GM18498 (cell line): ENCODE data around the gene COBLL1.

Experiments used
- ATAC-seq: cut with Tn5 transposase; IDR thresholded peaks from one replicate; pipeline ENCODE4 v1.9.1; 2021; ENCODE audit warnings: mild to moderate bottlenecking, moderate library complexity; ENCODE audit not compliant: unreplicated experiment

COBLL1 gene

GRCh38 chr2:164821338-164821737 lies 20.3 kb downstream of the COBLL1 start:
- ATAC-seq = no peak

GRCh38 chr2:164818149-164819136 lies 23.2 kb downstream of the COBLL1 start:
- no peak for ATAC-seq

GRCh38 chr2:164816900-164817299 lies 24.7 kb downstream of the COBLL1 start:
- ATAC-seq = no peak

GRCh38 chr2:164816046-164816445 lies 25.6 kb downstream of the COBLL1 start:
- no peak for ATAC-seq

DNA sequence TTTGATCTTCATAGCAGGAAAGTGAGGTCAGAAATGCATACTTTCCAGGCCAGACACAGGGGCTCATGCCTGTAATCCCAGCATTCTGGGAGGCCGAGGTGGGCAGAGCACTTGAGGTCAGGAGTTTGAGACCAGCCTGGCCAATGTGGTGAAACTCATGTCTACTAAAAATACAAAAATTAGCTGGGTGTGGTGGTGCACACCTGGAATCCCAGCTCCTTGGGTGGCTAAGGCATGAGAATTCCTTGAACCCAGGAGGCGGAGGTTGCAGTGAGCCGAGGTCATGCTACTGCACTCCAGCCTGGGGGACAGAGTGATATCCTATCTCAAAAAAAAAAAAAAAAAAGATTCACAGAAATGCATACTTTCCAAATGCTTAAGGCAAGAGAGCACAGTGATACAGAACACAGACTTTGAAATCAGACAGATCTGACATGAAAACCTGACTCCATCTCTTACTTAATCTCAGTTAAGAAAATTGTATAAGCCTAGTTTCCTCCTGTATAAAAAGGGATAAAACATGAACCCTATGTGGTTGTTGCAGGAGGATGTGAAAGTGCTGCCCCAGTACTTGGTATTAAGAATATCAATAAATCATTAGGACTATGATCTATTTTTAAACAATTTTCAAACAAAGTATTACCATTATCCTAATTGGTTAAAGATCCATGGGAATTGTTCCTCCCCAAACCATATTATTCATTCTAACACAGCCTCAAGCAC lies 26.4 kb downstream of the COBLL1 start:
- ATAC-seq = no peak

GRCh38 chr2:164813535-164813934 lies 28.1 kb downstream of the COBLL1 start:
- no peak for ATAC-seq

GRCh38 chr2:164812378-164812777 lies 29.2 kb downstream of the COBLL1 start:
- ATAC-seq = no peak

GRCh38 chr2:164811819-164812218 lies 29.8 kb downstream of the COBLL1 start:
- no peak for ATAC-seq

- no peak for ATAC-seq
Observed at GRCh38 chr2:164810843-164811242, 30.8 kb downstream of the COBLL1 start.

- ATAC-seq = no peak
Observed at GRCh38 chr2:164808776-164809175, 32.8 kb downstream of the COBLL1 start.

- no peak for ATAC-seq
Observed at GRCh38 chr2:164803776-164804466, 37.7 kb downstream of the COBLL1 start.

DNA sequence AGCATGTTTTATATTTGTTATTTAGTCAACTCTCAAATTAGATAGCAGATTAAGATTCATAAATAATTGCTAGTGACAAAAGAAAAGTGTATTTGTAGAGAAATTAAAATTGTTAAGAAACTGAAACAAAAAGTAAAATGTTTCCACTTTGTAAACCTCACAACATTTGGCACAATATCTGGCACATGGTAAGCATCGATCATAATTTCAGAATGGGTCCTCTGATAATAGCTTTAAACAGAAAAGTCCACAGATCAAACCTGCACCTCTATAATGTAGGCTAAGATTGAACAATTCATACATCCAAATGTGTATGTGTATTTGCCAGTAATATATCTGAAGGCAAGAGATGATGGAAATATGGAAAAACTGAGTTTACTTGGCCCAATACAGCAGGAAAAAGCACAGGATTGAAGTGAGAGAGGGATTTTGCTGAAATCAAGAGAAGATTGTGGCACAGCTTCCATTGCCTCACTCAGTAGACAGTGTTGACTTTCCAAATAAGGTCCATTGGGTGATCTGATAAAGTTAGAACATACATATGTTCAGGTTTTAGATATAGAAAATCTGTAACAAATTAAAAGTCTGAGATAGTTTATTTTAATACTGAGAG lies 39.4 kb downstream of the COBLL1 start:
- no peak for ATAC-seq

DNA sequence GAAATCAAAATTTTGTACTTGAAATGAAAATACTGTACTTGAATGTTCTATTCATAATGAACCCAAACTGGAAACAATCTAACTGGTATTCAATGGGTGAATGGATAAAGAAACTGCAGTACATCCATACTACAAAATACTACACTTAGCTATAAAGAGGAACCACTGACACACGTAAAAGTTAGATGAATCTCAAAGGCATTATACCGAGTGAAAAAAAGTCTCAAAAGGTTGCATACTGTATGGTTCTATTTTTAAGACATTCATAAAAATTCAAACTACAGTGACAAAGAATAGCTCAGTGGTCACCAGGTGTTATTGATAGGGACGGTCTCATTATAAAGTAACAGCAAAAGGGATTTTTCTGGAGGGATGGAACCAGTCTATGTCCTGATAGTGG lies 41.1 kb downstream of the COBLL1 start:
- ATAC-seq = no peak

GRCh38 chr2:164797627-164798026 lies 44.0 kb downstream of the COBLL1 start:
- ATAC-seq = no peak

DNA sequence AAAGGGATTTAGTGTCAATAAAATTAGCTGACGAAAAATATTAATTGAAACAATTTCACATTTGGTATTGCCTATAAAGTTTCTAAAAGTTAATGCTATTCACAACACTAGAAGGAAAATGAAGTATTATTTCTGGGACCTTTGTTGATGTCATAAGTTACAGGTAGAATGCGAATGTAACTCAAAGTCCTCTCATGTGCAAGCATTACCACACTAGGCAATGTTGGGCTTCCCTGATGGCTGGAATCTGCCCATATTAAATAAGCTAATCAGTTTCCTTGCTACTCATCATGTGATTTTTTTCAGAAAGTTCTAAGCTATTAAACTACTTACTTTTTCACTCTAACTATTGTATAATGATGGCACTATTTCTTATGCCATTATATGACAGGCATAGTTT lies 44.6 kb downstream of the COBLL1 start:
- ATAC-seq = no peak

DNA sequence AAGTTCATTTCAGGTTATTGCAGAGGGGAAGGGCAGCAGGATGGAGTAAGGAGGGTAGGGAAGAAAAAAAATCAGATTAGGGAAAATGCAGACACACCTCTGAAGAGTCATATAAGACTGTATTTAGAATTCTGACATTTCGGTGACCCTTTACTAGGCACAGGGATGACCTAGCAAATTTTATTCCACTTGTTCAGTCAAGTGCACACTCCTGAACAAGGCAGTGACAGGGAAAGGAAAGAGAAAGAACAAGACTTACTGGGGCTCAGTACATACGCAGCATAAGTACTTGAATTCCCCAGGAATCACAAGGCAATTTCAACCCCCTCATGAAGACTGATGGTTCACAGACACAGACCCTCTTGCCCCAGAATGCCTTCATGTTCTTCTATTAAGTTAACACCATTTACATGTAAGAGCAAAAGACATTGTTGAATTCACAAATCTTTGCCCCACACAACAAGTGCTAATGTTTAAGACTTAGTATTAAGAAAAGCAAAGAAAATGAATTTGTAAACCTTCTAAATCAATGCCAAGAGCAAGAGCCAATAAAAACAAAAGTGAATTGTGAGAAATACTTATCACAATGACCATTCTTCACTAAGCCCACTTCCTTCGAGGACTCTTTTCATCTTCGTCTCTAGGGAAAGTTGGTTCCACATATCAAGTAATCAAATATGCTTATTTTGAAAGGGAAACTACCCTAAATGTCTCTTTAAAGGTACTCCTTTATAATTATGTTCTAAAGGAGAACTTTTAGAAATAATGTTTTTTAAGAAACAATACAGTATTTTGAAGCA lies 47.0 kb downstream of the COBLL1 start:
- no peak for ATAC-seq

DNA sequence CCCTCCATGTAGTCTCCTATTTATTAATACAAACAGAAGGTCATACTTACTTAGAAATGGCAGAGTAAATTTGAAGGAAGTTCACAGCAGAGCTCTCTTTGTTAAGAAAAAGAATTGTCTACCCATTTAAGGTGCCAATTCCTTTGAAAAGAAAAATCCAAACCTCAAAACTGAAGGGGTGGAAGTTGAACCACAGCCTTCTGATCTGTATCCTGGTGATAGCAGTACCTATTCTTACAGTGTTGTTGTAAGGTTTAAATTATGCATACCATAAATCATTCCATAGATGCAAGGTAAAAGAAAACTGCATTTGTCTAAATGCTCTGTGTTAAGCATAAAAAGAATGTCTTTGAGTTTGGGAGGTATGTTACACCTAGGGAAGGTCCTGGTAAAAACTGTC lies 47.6 kb downstream of the COBLL1 start:
- ATAC-seq = no peak

DNA sequence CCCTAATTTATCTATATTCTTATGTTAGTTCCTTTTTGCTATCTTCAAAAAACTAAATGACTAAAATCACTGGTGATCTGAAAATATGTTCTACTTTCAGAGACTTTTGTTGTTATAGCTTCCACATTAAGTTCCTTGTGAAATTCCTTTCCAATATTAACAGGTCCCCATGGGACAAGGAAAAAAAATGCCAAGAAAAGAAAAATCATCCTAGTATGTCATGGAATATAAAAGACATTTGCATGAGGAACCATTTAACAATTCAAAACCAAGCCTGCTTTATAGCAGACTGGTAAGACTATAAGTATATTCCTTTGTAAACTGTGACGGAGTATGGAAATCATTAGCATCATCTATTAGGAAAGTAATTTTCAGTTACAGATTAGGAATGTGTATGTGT lies 48.1 kb downstream of the COBLL1 start:
- ATAC-seq = no peak

DNA sequence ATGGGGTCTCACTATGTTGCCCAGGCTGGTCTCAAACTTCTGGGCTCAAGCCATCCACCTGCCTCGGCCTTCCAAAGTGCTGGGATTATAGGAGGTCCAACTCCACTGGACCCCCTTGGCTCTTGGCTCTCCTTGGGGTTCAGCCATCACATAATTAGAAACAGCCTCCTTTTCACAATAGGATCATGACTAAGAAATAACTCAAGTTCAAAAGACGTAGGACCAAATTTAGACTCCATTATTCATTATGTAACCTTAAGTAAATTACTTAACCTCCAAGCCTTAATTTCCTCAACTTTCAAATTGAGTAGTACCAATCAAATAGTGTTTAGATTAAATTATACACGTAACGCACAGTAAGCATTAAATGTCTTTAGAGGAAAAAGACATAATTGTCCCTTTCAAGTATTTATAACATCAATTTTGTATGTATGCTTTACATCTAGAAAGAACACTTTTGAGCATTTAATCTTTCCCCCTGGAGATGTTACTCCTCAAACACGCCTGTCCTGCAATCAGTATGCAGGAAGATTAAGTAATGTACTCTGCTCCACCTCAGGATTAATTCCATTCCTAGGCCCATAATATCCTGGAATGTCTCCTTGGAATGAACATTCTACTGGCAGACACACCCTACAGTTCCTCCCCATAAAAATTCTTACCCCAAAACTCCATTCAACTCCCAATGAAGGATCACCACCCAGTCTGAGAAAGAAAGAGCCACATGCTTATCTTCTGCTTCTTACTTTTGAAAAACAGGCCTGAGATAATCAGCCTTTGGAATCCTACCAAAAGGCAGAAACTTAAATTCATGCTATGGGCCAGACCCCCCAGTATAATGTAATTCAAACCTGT lies 49.1 kb downstream of the COBLL1 start:
- no peak for ATAC-seq
